ENCODE measurements around the gene SPACA7. TPM values are rescaled to one million over a fixed set of nuclear protein-coding genes. Genes with fewer than 3 reads are reported as not detected.

Gene SPACA7
- total and polyA plus RNA-seq, 4 donors: not detected

DNA sequence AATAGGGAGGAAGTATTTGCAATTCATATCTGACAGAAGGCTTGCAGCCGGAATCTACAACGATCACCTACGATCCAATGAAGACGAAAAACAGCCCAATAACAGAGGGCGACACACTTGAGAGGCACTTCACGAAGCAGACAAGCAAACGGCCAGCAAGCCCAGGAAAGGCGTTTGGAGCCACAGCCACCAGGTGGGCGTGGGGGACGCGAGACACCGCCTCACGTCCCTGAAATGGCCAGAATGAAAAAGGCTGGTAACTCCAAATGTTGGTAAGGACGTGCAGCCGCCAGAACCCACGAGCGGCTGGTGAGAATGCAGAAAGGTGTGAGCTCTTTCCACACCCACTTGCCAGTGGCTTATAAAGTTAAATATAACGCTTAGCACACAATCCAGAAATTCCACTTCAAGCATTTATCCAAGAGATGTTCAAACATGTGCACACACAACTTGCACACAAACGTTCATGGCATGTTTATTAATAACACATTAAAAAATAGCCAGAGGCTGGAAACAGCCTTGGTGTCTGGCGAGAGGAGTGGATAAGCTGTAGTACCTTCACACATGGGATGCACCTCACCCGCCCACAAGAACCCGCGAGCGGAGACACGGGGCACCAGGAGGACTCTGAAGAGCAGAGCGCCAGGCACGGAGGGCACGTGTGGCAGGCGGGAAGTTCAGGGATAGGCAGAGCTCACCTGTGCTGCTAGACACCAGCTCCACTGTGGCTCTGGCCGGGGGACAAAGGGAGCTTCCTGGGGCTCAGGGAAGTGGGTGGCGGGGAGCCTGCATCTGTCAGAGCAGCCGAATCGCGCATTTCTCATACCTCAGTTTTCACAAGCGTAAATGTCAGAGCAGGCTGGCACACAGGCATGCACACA, 89.3 kb downstream of the SPACA7 start:
- WGBS, 2 donors: 78 to 87% methylated on average over 35 of the region's 35 CpGs
- DNase-seq (no peak), ATAC-seq (ENCODE audit: insufficient read depth, low FRiP score) (no peak)
- peaks cover 0 to 4% (median 0%) of the 10 kb centered on the region in 3 donors for H3K27me3 ChIP-seq (ENCODE audit: control insufficient read depth in 3 of 3, insufficient read depth in 3 of 3, low read length in 2 of 3)
- H3K4me3 ChIP-seq: no peak overlapping the region
- no peak overlapping the region for H3K27ac ChIP-seq (ENCODE audit: low read depth in 1 of 2, low read length in 1 of 2)
- no peak overlapping the region for H3K9ac ChIP-seq (ENCODE audit: insufficient read depth in 1 of 2, low read length in 2 of 2)
- H3K36me3 ChIP-seq (ENCODE audit: control insufficient read depth in 4 of 4, insufficient read depth in 4 of 4, low read length in 4 of 4): no peaks in the 10 kb centered on the region
- H3K4me1 ChIP-seq (ENCODE audit: control insufficient read depth in 5 of 5, insufficient read depth in 5 of 5, low read length in 5 of 5): no peaks in the 10 kb centered on the region
- TF ChIP-seq, protein P1, sequence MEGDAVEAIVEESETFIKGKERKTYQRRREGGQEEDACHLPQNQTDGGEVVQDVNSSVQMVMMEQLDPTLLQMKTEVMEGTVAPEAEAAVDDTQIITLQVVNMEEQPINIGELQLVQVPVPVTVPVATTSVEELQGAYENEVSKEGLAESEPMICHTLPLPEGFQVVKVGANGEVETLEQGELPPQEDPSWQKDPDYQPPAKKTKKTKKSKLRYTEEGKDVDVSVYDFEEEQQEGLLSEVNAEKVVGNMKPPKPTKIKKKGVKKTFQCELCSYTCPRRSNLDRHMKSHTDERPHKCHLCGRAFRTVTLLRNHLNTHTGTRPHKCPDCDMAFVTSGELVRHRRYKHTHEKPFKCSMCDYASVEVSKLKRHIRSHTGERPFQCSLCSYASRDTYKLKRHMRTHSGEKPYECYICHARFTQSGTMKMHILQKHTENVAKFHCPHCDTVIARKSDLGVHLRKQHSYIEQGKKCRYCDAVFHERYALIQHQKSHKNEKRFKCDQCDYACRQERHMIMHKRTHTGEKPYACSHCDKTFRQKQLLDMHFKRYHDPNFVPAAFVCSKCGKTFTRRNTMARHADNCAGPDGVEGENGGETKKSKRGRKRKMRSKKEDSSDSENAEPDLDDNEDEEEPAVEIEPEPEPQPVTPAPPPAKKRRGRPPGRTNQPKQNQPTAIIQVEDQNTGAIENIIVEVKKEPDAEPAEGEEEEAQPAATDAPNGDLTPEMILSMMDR (IDR thresholded peaks at IDR 0.05; ENCODE audit: control extremely low read depth, extremely low read depth): no peak
- peaks cover 0 to 20% (median 0%) of the 10 kb centered on the region in 4 donors for H3K9me3 ChIP-seq (ENCODE audit: control insufficient read depth in 4 of 4, insufficient read depth in 3 of 4, low read length in 3 of 4)

DNA sequence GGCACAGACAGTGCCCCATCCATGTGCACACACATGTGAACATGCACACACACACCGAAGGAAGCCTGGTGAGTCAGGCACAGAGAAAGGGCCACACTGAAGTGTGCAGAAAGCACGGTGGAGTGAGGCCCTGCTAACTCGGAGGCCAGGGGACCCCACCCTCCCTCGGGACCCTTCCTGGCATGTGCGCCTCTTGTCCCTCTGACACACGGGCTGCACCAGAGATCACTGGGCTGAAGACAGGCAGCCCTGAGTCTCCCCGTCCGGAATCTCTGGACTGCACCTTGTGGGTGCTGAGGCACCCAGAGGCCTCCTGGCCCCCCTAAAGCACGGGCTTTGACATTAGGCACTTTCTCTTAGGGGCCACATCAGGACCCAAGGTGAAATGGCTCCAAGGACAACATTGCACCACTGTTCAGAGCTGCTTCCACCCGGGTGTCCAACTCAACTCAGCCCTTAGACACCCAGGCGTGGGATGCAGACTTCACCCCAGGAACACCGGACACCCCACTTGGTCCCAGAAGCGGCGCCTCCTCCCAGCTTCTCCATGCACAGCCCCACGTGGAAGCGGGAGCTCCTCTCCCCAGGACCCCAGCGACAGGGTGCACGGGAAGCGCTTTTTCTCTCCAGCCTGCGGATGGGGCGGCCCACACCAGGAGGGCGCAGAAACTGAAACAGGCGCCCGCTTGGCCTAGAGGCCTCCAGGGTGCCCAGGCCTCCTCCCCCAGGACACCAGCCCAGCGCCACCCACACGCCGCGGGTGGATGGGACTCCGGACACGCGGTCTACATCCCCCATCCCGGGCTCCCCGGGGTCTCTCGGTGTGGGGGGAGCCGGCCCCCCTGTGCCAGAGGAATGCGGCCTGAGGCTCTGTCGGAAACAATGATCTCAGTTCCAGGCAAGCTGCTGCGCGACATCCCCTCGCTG, 90.2 kb downstream of the SPACA7 start:
- H3K27ac ChIP-seq (ENCODE audit: low read depth in 1 of 2, low read length in 1 of 2): no peak overlapping the region
- peaks cover 0 to 4% (median 0%) of the 10 kb centered on the region in 3 donors for H3K27me3 ChIP-seq (ENCODE audit: control insufficient read depth in 3 of 3, insufficient read depth in 3 of 3, low read length in 2 of 3)
- no peak overlapping the region for H3K9ac ChIP-seq (ENCODE audit: insufficient read depth in 1 of 2, low read length in 2 of 2)
- TF ChIP-seq, protein P1 (IDR thresholded peaks at IDR 0.05; ENCODE audit: control extremely low read depth, extremely low read depth): no peak
- DNase-seq (no peak), ATAC-seq (ENCODE audit: insufficient read depth, low FRiP score) (no peak)
- 88 to 93% methylated on average over 40 of the region's 40 CpGs for WGBS, 2 donors
- H3K4me1 ChIP-seq (ENCODE audit: control insufficient read depth in 5 of 5, insufficient read depth in 5 of 5, low read length in 5 of 5): no peaks in the 10 kb centered on the region
- no peak overlapping the region for H3K4me3 ChIP-seq
- no peaks in the 10 kb centered on the region for H3K36me3 ChIP-seq (ENCODE audit: control insufficient read depth in 4 of 4, insufficient read depth in 4 of 4, low read length in 4 of 4)
- H3K9me3 ChIP-seq (ENCODE audit: control insufficient read depth in 4 of 4, insufficient read depth in 3 of 4, low read length in 3 of 4): peaks cover 0 to 17% (median 0%) of the 10 kb centered on the region in 4 donors

DNA sequence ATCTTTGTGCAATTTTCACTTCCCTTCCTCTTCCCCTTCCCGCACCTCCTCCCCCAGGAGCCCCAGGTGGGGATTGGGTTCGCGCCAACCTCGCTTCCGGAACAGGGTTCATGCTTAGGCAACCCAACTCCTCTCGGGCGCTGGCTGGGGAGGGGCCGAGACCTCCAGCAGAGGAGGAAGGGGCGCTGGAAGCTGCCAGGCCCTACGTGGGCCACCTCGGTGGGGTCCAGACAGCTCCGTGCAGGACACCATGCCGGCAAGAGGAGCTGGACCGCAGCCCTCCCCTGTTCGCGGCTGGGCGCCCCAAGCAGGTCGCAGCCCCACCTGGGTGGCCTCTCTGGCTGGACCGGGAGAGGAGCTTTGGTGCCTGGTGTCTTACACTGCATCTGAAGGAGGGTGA, 91.1 kb downstream of the SPACA7 start:
- H3K36me3 ChIP-seq (ENCODE audit: control insufficient read depth in 4 of 4, insufficient read depth in 4 of 4, low read length in 4 of 4): no peaks in the 10 kb centered on the region
- no peaks in the 10 kb centered on the region for H3K27me3 ChIP-seq (ENCODE audit: control insufficient read depth in 3 of 3, insufficient read depth in 3 of 3, low read length in 2 of 3)
- no peaks in the 10 kb centered on the region for H3K4me1 ChIP-seq (ENCODE audit: control insufficient read depth in 5 of 5, insufficient read depth in 5 of 5, low read length in 5 of 5)
- H3K9ac ChIP-seq (ENCODE audit: insufficient read depth in 1 of 2, low read length in 2 of 2): no peak overlapping the region
- 83 to 88% methylated on average over 19 of the region's 19 CpGs for WGBS, 2 donors
- DNase-seq (no peak), ATAC-seq (ENCODE audit: insufficient read depth, low FRiP score) (no peak)
- peaks cover 0 to 11% (median 0%) of the 10 kb centered on the region in 4 donors for H3K9me3 ChIP-seq (ENCODE audit: control insufficient read depth in 4 of 4, insufficient read depth in 3 of 4, low read length in 3 of 4)
- no peak overlapping the region for H3K27ac ChIP-seq (ENCODE audit: low read depth in 1 of 2, low read length in 1 of 2)
- no peak overlapping the region for H3K4me3 ChIP-seq
- TF ChIP-seq, protein P1 (IDR thresholded peaks at IDR 0.05; ENCODE audit: control extremely low read depth, extremely low read depth): no peak

Measured in lung (tissue), 12 donors.